Testis (tissue), 2 donors: ENCODE results near the gene ADAM10.

Experiments
- CTCF ChIP-seq, 3 experiments: fragments of 450-650 bp in 2 of 3; fragments of 200-600 bp in 1 of 3; sonication (generic) in 1 of 3; IDR thresholded peaks; one replicate each; pipeline ENCODE4 v1.5.1; 2016 to 2019; ENCODE audit warnings: antibody characterized with exemption in 3 of 3, mild to moderate bottlenecking in 2 of 3, moderate library complexity in 1 of 3
- POLR2A ChIP-seq: fragments of 450-650 bp; IDR thresholded peaks from one replicate; pipeline ENCODE4 v1.6.1; 2017; ENCODE audit warnings: antibody characterized with exemption, mild to moderate bottlenecking, moderate library complexity

DNA sequence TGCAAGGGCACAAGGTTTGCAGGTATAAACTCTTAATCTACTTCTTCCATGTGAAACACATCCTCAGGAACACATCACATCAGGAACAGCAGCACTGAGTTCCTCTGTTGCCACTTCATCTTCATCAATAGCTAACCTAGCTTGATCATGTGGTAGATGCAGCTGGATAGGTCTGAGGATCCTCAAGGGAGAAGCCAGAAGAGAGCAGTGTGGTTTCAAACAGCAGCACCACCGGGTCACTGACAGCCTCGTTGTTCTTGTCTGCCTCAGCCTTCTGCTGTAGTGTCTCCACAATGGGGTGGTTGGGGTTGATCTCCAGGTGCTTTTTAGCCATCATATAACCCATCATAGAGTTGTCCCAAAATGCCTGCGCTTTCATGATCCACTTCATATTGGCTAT lies 58.8 kb downstream of the ADAM10 start:
- no peak for TF ChIP-seq CTCF (IDR thresholded peaks at IDR 0.05)
- TF ChIP-seq POLR2A, result no peak
